ENCODE measurements around the gene REM2. TPM values are rescaled to one million over a fixed set of nuclear protein-coding genes. Genes with fewer than 3 reads are reported as not detected.

The REM2 gene
- total RNA-seq, 2 donors from 2014 or later: 0.77 to 1.2 TPM

GRCh38 chr14:22920697-22921096 lies 37.7 kb downstream of the REM2 start:
- no peak for DNase-seq
- Histone ChIP-seq H3K27me3 (ENCODE audit: control insufficient read depth, insufficient read depth, low read length, poor library complexity, severe bottlenecking) (no peaks in the 10 kb centered on the region), H3K27ac (ENCODE audit: low read depth, low read length) (no peak overlapping the region), H3K9me3 (ENCODE audit: control insufficient read depth, low read length) (no peaks in the 10 kb centered on the region), H3K4me1 (ENCODE audit: control insufficient read depth, insufficient read depth, low read length) (peaks cover 7% of the 10 kb centered on the region), H3K4me3 (ENCODE audit: low read length) (no peak overlapping the region), H3K36me3 (ENCODE audit: control insufficient read depth, insufficient read depth, low read length) (peaks cover 61% of the 10 kb centered on the region), H3K9ac (ENCODE audit: extremely low read depth, low read length, poor library complexity, severe bottlenecking) (no peak overlapping the region)
- Mint-ChIP-seq H3K27ac (no peak overlapping the region), H3K4me1 (peaks cover 19% of the 10 kb centered on the region), H3K4me3 (no peak overlapping the region), H3K27me3 (ENCODE audit: insufficient read depth) (no peaks in the 10 kb centered on the region), H3K9me3 (no peaks in the 10 kb centered on the region), H3K36me3 (ENCODE audit: low read depth) (peaks cover 63% of the 10 kb centered on the region)
- WGBS, 2 experiments (ENCODE audit: insufficient coverage in 1 of 2, insufficient read length in 1 of 2): 94 to 100% methylated on average over 1 to 6 of the region's 6 CpGs
- TF ChIP-seq, protein P1, sequence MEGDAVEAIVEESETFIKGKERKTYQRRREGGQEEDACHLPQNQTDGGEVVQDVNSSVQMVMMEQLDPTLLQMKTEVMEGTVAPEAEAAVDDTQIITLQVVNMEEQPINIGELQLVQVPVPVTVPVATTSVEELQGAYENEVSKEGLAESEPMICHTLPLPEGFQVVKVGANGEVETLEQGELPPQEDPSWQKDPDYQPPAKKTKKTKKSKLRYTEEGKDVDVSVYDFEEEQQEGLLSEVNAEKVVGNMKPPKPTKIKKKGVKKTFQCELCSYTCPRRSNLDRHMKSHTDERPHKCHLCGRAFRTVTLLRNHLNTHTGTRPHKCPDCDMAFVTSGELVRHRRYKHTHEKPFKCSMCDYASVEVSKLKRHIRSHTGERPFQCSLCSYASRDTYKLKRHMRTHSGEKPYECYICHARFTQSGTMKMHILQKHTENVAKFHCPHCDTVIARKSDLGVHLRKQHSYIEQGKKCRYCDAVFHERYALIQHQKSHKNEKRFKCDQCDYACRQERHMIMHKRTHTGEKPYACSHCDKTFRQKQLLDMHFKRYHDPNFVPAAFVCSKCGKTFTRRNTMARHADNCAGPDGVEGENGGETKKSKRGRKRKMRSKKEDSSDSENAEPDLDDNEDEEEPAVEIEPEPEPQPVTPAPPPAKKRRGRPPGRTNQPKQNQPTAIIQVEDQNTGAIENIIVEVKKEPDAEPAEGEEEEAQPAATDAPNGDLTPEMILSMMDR (conservative IDR thresholded peaks at IDR 0.05): no peak

DNA sequence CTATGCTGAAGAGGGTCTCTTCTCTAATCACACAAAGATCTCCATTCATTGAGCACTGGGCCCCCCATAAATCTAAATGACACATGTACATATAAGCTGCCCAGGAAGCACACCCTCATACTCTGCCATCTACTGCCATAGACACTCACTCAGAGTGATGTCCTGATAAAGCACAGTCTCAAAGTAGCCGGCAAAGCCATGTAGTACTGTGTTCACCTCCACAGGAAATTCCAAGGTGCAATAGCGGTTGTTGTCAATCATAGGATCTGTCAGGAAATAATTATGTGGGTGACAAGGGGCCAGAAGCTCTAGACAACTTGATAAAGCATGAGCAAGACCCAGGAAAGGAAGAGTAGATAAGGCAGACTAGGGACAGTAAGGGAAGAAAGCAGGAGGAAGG lies 39.3 kb downstream of the REM2 start:
- no peak for DNase-seq
- H3K4me1 Mint-ChIP-seq: peaks cover 16% of the 10 kb centered on the region
- peaks cover 69% of the 10 kb centered on the region for H3K36me3 Mint-ChIP-seq (ENCODE audit: low read depth)
- H3K9ac ChIP-seq (ENCODE audit: extremely low read depth, low read length, poor library complexity, severe bottlenecking): no peak overlapping the region
- H3K27ac Mint-ChIP-seq: no peak overlapping the region
- no peak overlapping the region for H3K4me3 ChIP-seq (ENCODE audit: low read length)
- no peaks in the 10 kb centered on the region for H3K9me3 ChIP-seq (ENCODE audit: control insufficient read depth, low read length)
- TF ChIP-seq, protein P1 (conservative IDR thresholded peaks at IDR 0.05): no peak
- H3K27me3 Mint-ChIP-seq (ENCODE audit: insufficient read depth): no peaks in the 10 kb centered on the region
- peaks cover 68% of the 10 kb centered on the region for H3K36me3 ChIP-seq (ENCODE audit: control insufficient read depth, insufficient read depth, low read length)
- WGBS, 2 experiments (ENCODE audit: insufficient coverage in 1 of 2, insufficient read length in 1 of 2): 96 to 100% methylated on average over 2 of the region's 2 CpGs
- H3K4me1 ChIP-seq (ENCODE audit: control insufficient read depth, insufficient read depth, low read length): peaks cover 7% of the 10 kb centered on the region
- no peaks in the 10 kb centered on the region for H3K9me3 Mint-ChIP-seq
- no peaks in the 10 kb centered on the region for H3K27me3 ChIP-seq (ENCODE audit: control insufficient read depth, insufficient read depth, low read length, poor library complexity, severe bottlenecking)
- H3K4me3 Mint-ChIP-seq: no peak overlapping the region
- H3K27ac ChIP-seq (ENCODE audit: low read depth, low read length): no peak overlapping the region

GRCh38 chr14:22923746-22924145 lies 40.7 kb downstream of the REM2 start:
- DNase-seq: no peak
- H3K36me3 ChIP-seq (ENCODE audit: control insufficient read depth, insufficient read depth, low read length): peaks cover 69% of the 10 kb centered on the region
- Mint-ChIP-seq H3K27me3 (ENCODE audit: insufficient read depth) (no peaks in the 10 kb centered on the region), H3K4me1 (peaks cover 17% of the 10 kb centered on the region), H3K9me3 (no peaks in the 10 kb centered on the region), H3K36me3 (ENCODE audit: low read depth) (peaks cover 65% of the 10 kb centered on the region), H3K4me3 (no peak overlapping the region), H3K27ac (no peak overlapping the region)
- no peak overlapping the region for H3K4me3 ChIP-seq (ENCODE audit: low read length)
- TF ChIP-seq, protein P1 (conservative IDR thresholded peaks at IDR 0.05): no peak
- H3K27me3 ChIP-seq (ENCODE audit: control insufficient read depth, insufficient read depth, low read length, poor library complexity, severe bottlenecking): no peaks in the 10 kb centered on the region
- H3K4me1 ChIP-seq (ENCODE audit: control insufficient read depth, insufficient read depth, low read length): peaks cover 15% of the 10 kb centered on the region
- no peak overlapping the region for H3K9ac ChIP-seq (ENCODE audit: extremely low read depth, low read length, poor library complexity, severe bottlenecking)
- WGBS, 2 experiments (ENCODE audit: insufficient coverage in 1 of 2, insufficient read length in 1 of 2): 94 to 97% methylated on average over 5 of the region's 5 CpGs
- H3K27ac ChIP-seq (ENCODE audit: low read depth, low read length): no peak overlapping the region
- no peaks in the 10 kb centered on the region for H3K9me3 ChIP-seq (ENCODE audit: control insufficient read depth, low read length)
